HG02571 (cell line): ENCODE measurements around the gene ABCC2.
"Not testable (repeated sequence)": the region's sequence is repeated elsewhere in the genome, so short reads cannot be mapped to it uniquely, and the experiment has no call there.

Source experiments
- ATAC-seq: cut with Tn5 transposase; IDR thresholded peaks from one replicate; pipeline ENCODE4 v1.9.1; 2021; ENCODE audit warnings: mild to moderate bottlenecking, moderate library complexity; ENCODE audit not compliant: unreplicated experiment

Gene ABCC2

GRCh38 chr10:99782447-99783286, at the start of gene ABCC2:
Gene ABCC2 (plus strand): TSS chr10:99782640. CDS start chr10:99782845, 205 bp downstream.
- no peak for ATAC-seq

GRCh38 chr10:99733366-99733765, 49.1 kb upstream of the ABCC2 start:
- ATAC-seq: no peak

DNA sequence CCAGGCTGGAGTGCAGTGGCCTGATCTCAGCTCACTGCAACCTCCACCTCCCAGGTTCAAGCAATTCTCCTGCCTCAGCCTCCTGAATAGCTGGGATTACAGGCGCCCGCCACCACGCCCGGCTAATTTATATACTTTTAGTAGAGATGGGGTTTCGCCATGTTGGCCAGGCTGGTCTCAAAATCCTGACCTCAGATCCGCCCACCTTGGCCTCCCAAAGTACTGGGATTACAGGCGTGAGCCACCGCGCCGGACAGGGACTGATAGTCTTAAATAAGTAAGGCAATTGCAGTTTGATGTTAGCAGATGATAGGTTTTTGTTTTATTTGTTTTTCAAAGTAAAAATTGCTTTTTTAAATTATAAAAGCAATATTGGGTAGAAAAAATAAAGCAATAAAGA, 48.3 kb upstream of the ABCC2 start:
- not testable (repeated sequence) for ATAC-seq

- no peak for ATAC-seq
Observed at GRCh38 chr10:99740260-99740659, 42.2 kb upstream of the ABCC2 start.

- ATAC-seq: no peak
Observed at GRCh38 chr10:99740933-99741559, 41.4 kb upstream of the ABCC2 start.

DNA sequence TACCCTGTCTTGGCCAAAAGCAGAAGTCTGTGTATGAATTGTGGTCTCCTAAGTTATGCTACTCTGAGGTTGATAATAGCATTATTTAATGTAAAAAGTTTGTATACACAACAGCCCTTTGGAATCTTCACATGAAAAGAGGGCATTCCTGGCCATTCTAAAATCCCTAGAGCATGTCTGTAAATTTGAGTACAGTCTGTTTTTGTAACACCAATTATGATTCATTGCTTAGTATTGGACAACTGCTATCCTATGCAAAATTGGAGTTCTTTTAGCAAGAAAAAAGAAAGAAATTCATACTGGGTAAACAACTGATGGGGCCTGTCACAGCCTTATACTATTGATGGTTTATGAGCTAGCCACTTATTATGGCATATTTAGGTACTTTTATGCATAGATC, 40.2 kb upstream of the ABCC2 start:
- no peak for ATAC-seq

- ATAC-seq: no peak
Observed at GRCh38 chr10:99742701-99743100, 39.7 kb upstream of the ABCC2 start.

DNA sequence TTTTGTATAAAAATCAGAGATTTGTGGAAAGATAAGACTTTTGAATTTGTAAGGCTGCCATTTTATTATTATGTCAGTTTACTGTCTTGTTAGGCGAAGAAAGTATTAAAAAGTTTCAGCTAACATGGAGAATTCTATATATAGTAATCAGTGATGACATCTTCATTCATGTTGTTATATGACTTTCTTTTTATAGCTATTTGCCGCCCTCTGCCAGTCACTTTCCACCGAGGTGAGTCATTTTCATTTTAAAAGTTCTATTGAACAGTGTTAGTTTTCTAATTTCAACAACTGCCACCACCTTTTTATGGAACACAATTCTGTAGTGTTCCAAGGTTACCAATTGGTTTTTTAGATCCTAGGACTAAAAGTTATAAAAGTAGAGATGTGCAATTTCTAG, 38.6 kb upstream of the ABCC2 start:
- ATAC-seq: no peak

- not testable (repeated sequence) for ATAC-seq
Observed at GRCh38 chr10:99746166-99746565, 36.3 kb upstream of the ABCC2 start.

GRCh38 chr10:99748823-99749451, 33.5 kb upstream of the ABCC2 start:
- ATAC-seq: no peak

DNA sequence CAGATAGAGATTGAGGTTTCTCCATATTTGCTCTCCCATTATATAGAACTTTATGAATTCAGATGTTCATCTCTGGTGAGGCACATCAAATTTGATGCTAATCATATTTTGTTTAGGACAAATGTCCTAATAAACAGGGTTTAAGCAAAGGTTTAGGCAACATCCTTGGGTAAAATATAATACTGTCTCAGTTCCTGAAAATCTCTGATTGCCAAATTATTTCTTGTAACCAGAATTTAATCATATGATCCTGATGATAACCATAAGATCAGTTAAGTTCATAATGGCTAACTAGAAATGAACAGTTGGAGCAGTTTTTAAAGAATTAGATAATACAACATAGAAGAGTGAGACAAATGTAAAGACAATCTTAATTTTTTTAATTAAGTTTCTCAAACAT, 31.8 kb upstream of the ABCC2 start:
- no peak for ATAC-seq

GRCh38 chr10:99754670-99755069, 27.8 kb upstream of the ABCC2 start:
- ATAC-seq: no peak

DNA sequence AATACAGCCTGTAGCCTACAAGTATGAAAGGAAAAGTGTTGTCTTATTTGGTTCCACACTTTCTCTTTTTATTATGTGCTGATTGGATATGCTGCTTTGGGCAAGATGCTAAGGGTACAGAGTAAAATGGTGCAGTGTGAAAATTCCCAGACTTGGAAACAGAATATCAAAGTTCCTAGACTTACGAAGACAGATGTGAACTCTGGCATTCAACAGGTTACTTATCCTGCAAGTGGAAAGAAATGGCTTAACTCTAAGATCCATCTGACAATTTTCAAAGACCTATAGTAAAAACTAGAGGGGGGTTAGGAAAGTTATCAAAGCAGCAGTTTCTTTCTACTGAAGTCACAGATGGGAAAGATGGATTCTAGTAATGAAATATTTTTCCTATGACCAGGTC, 26.3 kb upstream of the ABCC2 start:
- ATAC-seq: no peak

DNA sequence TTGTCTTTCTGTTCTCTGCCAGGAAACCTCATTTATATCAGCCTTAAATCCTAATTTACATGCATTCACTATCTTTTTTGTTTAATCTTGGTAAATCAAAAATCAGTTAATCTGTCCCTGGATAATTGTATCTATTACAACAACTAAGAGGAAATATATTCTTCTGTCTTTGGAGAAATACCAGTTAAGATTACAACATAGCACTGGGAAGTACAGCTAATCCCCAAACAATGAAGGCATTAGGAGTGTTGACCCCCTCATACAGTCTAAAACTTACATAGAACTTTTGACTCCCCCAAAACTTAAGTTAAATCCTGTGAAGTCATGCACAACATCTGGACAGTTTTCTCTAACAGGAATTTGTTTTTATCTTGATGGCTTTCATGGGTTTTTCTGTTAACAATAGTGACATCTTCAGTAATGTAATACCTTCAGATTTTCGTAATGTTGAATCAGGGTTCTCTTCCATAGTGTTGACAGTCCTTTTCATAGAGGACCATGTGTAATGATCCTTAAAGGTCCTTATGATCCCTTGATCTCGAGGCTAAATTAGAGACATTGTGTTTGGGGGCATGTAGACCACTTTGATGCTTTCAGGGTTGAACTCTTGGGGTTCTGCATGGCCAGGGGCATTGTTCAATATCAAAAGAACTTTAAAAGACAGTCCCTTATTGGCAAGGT, 24.1 kb upstream of the ABCC2 start:
- no peak for ATAC-seq

- ATAC-seq: no peak
Observed at GRCh38 chr10:99760321-99760720, 22.1 kb upstream of the ABCC2 start.

- ATAC-seq: no peak
Observed at GRCh38 chr10:99761365-99761764, 21.1 kb upstream of the ABCC2 start.

GRCh38 chr10:99765672-99766301, 16.7 kb upstream of the ABCC2 start:
- no peak for ATAC-seq

DNA sequence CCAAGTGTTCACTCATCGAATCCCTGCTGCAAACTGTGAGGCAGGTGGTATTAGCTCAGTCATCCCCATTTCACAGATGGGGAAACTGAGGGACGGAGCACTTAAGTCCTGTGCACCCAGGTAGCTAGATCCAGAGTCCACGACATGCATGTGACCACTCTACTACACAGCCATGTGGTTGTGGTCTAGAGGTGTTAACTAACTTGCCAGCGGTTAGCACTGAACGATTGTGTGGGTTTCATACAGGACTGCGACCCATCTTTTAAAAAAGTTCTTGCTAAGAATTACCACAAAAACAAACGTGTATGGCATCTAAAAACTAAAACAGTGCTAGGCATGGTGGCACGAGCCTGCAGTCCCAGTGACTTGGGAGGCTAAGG, 16.1 kb upstream of the ABCC2 start:
- ATAC-seq: no peak

- no peak for ATAC-seq
Observed at GRCh38 chr10:99767901-99768300, 14.5 kb upstream of the ABCC2 start.

- no peak for ATAC-seq
Observed at GRCh38 chr10:99768556-99768955, 13.9 kb upstream of the ABCC2 start.

- no peak for ATAC-seq
Observed at GRCh38 chr10:99769706-99770105, 12.7 kb upstream of the ABCC2 start.
